NCI-H446 (cell line): ENCODE results near the gene RALGPS1.

ENCODE experiments used
- DNase-seq, 2 experiments: peaks; one replicate each; lab custom pipeline; 2025; lab: John Stamatoyannopoulos, UW

RALGPS1 gene

GRCh38 chr9:127022913-127023660, 108.5 kb downstream of the RALGPS1 start:
- no peak for DNase-seq

DNA sequence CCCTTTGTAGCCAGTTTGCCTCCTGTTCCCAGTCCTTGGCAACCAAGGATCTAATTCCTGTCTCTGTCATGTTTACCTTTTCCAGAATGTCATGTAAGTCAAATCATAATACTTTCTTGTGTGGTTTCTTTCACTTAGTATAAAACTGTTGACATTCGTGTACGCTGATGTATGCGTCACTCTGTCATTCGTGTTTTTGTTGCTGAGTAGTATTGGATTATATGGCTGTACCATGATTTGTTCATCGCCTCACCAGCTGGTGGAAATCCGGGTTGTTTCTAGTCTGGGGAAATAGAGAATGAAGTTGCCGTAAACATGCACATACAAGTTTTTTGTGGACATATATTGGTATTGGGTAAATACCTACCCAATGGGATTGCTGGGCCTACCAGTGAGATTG, 110.5 kb downstream of the RALGPS1 start:
- no peak for DNase-seq

GRCh38 chr9:127027694-127028093, 113.1 kb downstream of the RALGPS1 start:
- DNase-seq: no peak

- DNase-seq: no peak
Measured at GRCh38 chr9:127029548-127029947, 115.0 kb downstream of the RALGPS1 start.

- no peak for DNase-seq
Measured at GRCh38 chr9:127030814-127031740, 116.5 kb downstream of the RALGPS1 start.

DNA sequence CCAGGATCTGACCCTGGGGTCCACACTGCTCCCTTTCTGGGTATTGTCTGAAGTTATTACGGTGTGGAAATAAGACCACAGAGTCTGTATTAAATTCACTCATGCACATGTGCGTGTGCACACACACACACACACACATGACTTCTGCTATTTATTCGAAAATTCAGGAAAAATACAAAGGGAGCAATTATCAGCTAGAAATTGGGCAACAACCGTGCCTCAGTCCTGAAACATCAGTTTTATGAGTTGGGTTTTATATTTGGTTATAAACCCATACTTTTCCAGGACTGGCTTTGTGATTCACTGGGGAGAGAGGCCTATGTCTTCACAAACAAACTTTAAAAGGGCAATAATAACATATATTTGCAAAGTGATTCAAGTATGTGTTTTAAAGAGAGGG, 117.7 kb downstream of the RALGPS1 start:
- DNase-seq: no peak

- DNase-seq: no peak
Measured at GRCh38 chr9:127033061-127033460, 118.5 kb downstream of the RALGPS1 start.

GRCh38 chr9:127033789-127034188, 119.2 kb downstream of the RALGPS1 start:
- no peak for DNase-seq

DNA sequence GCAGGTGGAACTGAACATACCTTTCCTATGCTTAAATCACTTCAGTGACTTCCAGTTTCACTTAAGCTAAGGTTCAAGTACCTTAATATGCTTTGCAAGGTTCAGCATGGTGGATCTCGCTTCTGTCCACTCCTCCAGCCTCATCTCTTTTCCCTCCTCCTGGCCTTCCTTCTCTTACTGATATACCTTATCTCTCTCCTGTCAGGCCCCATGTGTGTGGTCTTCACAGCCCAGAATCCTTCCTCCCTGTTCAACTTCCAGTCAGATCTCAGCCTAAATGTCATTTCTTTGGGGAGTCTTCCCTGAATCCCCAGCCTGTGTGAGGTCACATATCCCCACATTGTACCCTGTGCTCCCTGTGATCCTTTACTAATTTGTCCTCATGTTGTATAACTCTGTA, 120.1 kb downstream of the RALGPS1 start:
- no peak for DNase-seq

- no peak for DNase-seq
Measured at GRCh38 chr9:127035423-127035822, 120.8 kb downstream of the RALGPS1 start.

DNA sequence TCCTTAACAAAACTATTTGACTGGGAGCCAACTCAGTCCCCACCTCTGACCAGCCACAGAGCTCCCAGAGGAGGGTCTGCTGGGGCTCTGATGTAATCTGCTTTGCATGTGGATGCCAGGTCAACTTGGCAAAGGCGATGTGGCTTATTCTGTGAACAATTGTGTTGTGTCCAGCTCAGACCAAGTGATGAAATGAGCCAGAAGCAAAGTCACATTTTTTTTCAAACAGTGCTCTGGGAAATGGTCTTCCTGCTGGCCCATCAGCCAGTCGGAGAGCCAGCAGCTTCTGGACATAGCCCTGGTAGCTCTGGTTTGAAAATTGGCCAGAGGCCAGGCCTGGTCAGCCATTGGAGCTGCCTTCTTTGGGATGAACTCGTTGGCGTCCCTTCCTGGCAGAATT, 121.4 kb downstream of the RALGPS1 start:
- no peak for DNase-seq

DNA sequence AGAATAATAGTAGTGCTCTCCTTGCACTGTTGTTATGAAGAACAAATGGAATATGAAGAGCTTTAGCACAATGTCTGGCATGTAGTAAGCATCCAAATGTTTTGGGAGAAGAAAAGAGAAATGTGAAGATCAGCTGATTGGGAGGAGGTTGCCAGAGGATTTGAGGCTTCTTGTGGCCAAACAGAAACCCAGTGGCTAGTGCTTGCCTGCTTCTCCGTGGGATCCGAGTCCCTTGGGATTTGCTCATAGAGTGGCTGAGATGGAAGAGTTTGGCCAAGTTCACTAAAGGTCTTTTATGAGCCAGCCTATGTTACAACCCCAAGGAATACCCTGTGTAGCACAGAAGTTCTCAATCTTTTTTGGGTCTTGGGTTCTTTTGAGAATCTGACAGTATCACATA, 121.9 kb downstream of the RALGPS1 start:
- DNase-seq: no peak

- DNase-seq: no peak
Measured at GRCh38 chr9:127038531-127038930, 123.9 kb downstream of the RALGPS1 start.

GRCh38 chr9:127039492-127039891, 124.9 kb downstream of the RALGPS1 start:
- no peak for DNase-seq

- DNase-seq: no peak
Measured at GRCh38 chr9:127045148-127045547, 130.6 kb downstream of the RALGPS1 start.

DNA sequence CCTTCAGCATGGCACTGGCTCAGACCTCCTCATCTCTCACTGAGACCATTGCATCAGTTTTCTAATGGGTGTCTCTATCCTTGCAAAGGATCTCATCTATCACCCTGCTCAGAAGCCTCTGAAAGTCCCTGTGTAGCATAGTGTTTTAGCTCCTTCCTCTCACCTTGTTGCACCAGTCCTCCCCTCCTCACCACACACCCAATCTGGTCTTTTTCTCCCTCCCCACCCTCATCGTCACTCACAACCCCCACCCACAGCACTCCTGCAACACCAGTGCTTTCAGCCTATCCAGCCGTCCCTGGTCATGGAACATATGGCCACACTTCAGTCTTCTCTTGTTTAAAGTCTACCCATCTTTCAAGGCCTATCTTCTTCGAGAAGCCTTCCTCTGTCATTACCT, 133.4 kb downstream of the RALGPS1 start:
- no peak for DNase-seq

- no peak for DNase-seq
Measured at GRCh38 chr9:127049044-127049443, 134.5 kb downstream of the RALGPS1 start.

DNA sequence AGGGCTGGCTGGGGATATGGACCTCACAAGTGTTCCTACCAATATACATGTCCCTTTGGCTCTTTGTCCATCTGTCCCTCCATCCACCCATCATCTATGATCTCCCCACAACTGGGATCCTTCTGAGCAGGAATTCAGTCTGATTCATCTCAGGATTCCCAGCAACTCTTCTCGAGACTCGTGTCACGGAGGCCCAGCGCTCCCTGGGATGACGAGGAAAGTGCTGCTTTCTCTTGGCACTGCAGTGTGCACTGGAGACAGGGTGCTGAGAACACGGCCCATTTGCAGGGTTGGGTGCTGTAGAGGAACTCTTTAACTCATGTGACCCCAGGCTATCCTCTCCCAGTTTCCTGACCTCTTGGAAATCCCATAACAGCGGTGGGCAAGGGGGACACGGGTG, 135.0 kb downstream of the RALGPS1 start:
- DNase-seq: no peak

GRCh38 chr9:127050152-127050551, 135.6 kb downstream of the RALGPS1 start:
- no peak for DNase-seq

DNA sequence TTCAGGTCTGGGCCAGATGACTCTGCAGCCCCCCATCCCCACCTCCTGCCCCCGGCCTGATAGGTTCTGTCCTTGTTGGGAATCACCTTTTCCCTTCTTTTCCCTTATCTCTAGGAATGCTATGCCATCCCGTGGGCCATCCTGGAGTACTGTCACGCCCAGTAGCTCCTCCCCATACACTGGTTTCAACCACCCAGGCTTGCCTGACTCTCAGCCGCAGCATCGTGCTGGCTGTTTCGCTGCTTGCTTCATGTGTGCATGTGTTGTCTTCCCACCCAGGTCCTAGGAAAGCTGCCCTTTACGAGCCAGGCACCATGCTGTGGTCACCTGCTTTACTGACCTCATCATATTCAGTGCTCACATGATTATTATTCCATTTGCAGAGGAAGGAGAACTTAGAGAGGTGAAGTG, 136.0 kb downstream of the RALGPS1 start:
- no peak for DNase-seq

- no peak for DNase-seq
Measured at GRCh38 chr9:127051881-127052595, 137.5 kb downstream of the RALGPS1 start.

- no peak for DNase-seq
Measured at GRCh38 chr9:127053057-127053821, 138.7 kb downstream of the RALGPS1 start.
